ENCODE data around the gene REELD1.

- TF ChIP-seq POLR2A (IDR thresholded peaks at IDR 0.05) (no peak), CTCF (IDR thresholded peaks at IDR 0.05) (no peak)
These were observed 21.4 kb downstream of the REELD1 start for GRCh38 chr4:146235654-146236177.

Measured in adrenal gland (tissue), 5 donors.